T-helper 2 cell (primary cell): ENCODE results near the gene WASF1.
A peak's percentile ranks its signal among the peaks of the same experiment; 100 is the strongest.
"Not testable (repeated sequence)": the region's sequence is repeated elsewhere in the genome, so short reads cannot be mapped to it uniquely, and the experiment has no call there.

Experiments used
- DNase-seq, 5 experiments: peaks; one replicate each; pipeline versions ENCODE4 v3.0.0 to v3.0.0-alpha.2; 2012 to 2022

Gene WASF1

DNA sequence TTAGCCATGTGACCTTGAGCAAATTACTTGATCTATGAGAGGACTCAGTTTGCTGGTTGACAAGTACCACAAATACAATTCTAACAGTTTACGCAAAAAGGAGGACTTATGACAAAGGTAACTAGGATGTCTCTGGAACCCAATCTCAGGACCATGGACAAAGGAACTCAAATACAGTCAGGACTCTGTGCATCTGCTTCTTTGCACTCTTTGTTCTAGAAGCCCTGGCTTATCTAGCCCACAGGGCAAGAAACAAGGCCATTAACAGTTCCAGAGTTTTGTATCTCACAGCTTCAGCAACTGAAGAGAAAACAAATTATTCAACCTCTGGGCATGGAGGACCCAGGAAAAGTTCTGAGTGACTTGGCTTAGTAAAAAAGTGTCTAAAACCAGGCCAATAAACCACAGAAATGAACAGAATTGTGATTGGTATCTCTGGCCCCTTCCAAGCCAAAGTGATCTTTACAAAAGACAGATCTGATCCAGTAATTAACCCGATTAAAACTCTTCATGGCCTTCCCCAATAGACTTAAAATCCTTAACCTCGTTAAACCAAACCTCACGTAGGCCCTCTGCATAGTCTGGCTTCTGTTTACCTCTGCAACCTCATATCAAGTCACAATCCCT, 5.9 kb downstream of the WASF1 start:
- no peak for DNase-seq

DNA sequence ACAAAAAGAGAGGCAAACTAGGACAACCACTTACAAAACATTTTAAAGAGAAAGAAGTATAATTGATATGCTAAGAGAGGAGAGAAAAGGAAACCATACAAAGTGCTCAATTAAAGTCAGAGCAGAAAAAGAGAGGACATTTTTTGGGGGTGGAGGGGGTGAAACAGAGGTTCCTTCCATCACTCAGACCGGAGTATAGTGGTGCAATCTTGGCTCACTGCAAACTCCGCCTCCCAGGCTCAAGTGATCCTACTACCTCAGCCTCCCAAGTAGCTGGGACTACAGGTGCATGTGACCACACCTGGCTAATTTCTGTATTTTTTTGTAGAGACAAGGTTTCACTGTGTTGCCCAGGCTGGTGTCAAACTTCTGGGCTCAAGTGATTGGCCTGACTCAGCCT, 9.4 kb downstream of the WASF1 start:
- no peak for DNase-seq

DNA sequence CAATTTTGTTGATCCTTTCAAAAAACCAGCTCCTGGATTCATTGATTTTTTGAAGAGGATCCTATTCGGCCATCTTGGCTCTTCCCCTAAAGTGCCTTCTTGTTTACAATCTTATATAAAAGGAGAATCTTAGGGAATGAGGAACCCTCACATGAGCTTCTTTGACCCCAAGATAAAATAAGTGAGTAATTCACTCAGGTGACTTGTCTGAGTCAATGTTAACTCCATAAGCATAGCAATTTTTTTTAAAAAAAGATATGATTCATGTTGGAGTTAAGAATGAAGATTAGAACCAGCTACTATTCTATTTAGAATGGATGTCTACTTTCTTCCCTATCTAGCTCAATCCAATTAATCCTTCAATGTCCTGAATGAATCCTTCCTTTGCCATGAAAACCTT, 21.0 kb downstream of the WASF1 start:
- no peak for DNase-seq

DNA sequence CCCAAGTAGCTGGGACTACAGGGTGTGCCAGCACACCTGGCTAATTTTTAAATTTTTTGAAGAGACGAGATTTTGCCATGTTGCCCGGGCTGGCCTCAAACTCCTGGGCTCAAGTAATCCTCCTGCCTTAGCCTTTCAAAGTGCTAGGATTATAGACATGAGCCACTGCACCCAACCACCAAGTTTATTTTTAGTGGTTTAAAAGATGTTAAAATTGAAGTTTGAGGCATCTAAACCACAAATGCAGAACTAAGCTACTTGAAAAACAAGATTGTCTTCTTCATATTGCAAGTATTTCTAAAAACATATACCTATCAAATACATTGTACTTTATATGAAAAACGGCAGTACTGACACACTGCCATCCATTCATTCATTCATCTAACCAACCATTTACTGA, 31.6 kb downstream of the WASF1 start:
- DNase-seq: no peak

DNA sequence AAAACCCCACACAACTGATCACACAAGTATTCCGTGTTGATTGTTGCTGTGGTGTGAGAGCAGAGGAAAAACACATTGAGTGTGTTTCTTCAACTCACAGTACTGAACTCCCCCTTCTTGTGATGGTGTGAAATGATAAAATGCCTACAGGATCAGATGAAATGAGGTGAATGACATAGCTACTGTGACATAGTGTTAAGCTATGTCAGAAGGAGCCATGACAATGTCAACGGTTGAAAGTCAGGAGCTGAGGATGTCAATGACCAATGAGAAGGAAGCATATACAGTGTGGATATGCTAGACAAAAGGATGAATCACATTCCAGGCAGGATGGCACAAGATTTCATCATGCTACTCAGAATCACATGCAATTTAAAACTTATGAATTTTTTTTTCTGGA, 38.8 kb downstream of the WASF1 start:
- DNase-seq: no peak

DNA sequence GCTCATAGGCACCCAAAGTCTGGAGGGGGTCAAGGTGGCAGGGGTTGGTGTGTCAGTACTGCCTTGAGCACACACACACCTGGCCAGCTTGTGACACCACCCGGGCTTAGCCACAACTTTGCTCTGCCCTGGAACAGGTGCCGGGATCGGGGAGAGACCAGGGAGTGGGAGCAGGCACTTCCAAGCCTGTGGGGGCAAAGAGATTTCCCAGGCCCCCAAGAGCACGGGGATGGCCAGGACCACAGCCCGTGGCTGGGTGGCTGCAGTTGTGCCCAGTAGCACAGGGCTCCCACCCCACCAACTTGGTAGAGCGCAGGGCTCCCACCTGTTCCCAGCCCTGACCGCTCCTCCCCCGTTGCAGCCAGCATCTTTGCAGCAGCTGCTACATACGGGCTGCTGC, 40.4 kb downstream of the WASF1 start:
- DNase-seq: no peak

DNA sequence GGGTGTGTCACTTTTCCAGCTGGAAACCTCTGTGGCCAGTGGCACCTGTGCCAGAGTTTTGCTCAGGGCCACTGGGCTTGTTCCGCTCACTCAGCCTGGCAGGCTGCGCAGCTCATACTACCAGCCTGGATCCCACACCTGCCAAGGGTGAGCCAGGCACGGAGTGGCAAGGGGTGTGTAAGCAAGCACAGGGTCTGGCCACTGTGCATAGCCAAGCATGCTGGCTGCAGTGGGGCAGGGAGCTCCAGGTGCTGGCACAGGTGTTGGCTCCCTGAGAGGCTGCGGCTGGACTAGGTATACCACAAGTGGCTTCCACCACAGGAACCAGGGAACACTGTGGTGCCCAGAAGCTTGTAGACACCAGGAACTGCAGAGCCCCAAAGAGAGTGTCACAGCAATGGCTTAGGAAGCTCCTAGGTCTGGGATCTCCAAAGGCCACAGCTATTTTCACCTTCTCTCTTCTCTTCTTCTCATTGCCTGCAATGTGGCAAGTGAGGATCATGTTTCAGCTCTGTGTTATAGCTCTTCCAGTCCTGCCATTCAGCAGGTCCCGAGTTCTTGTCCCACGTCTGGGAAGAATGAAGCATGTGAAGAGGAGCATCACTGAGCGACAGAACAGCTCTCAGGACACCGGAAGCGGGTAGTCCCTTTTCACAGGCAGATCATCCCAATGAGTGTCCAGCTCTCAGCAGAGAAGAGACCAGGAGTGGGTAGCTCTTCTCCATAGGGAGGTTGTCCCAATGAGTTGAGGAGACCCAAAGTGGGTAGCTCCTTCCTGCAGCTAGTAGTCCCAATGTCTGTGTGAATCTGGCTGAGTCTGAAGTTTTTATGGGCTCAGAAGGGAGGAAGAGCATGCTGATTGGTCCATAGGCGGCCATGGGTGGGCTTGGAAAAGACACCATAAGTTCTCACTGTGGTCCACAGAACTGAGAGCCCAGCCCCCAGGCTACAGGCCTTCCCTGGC, 41.3 kb downstream of the WASF1 start:
- no peak for DNase-seq

DNA sequence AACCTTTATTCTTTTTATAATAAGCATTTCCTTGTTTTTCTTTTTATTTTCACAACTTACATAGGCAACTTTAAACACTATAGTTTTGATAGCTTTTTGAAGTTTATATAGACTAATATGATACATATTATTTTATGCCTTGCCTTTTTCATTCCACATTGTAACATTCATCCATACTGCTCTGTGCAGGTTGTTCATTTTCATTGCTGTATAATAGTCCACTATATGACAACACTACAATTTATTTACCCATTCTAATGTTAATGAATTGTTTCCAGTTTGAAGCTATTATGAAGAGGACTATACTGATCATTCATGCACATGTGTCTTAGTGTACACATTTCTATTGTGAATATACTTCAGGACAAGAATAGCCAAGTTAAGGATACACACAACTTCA, 49.1 kb downstream of the WASF1 start:
- no peak for DNase-seq

DNA sequence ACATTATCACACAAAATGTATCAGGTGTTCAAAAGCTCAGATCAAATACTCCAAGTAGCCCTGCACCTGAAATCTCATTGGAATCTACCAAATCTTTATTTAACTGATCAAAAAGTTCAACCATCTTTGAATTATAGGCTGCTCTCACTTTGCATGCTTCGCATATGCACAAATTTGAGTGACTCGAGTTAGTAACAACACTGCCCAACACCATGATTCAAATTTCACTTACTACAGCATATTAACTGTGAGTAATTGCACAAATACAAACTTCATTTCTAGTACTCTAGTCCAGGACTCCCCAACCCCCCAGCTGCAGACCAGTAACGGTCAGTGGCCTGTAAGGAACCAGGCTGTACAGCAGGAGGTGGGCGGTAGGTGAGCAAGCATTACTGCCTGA, 51.1 kb downstream of the WASF1 start:
- DNase-seq: no peak

DNA sequence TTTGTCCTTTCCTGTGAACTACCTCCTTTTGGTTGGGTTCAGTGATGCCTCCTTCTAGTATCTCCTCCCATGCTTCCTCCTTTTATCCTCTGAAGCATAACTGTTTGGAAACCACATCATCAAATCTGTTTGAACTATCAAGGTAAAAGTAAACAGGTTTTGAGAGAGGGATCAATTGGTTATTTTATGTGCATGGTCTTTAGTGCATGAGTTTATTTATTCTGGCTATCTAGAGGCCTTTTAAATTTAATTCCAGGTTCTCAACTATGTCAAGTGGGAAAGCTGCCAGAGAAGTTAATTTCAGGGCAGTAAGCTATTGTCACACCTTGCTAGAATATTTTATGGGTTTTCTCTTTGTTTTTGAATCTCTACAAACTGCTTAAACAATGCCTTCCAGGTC, 54.1 kb downstream of the WASF1 start:
- no peak for DNase-seq

DNA sequence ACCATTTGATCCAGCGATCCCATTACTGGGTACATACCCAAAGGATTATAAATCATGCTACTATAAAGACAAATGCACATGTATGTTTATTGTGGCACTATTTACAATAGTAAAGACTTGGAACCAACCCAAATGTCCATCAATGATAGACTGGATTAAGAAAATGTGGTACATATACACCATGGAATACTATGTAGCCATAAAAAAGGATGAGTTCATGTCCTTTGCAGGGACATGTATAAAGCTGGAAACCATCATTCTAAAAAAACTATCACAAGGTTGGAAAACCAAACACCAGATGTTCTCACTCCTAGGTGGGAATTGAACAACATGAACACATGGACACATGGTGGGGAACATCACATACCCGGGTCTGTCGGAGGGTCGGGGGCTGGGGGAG, 57.8 kb downstream of the WASF1 start:
- not testable (repeated sequence) for DNase-seq

DNA sequence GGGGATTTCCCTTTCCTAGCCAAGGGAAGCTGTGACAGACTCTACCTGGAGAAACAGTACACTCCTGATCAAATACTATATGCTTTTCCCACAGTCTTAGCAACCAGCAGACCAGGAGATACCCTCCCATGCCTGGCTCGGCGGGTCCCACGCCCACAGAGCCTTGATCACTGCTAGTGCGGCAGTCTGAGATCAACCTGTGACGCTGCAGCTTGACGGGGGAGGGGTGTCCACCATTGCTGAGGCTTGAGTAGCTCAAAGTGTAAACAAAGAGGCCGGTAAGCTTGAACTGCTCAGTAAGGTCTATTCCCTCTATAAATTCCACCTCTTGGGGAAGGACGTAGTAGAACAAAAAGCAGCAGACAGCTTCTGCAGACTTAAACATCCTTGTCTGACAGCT, 63.2 kb downstream of the WASF1 start:
- no peak for DNase-seq

DNA sequence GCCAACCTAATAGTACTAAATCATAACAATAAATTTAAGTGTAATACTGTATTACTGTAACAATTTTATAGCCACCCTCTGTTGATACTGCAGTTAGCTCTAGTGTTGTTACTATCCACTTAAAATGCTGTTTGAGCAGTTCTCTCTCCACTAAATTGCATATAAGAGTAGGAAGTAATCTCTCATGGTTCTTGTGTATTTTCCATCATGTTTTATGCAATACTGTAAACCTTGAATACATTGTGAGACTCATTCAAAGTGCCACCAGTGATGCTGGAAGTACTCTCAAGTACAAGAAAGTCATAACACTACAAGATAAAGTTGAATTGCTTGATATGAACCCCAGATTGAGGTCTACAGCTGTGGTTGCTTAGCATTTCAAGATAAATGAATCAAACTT, 65.5 kb downstream of the WASF1 start:
- peak in 1 of 5 experiments; percentile 21 for DNase-seq

DNA sequence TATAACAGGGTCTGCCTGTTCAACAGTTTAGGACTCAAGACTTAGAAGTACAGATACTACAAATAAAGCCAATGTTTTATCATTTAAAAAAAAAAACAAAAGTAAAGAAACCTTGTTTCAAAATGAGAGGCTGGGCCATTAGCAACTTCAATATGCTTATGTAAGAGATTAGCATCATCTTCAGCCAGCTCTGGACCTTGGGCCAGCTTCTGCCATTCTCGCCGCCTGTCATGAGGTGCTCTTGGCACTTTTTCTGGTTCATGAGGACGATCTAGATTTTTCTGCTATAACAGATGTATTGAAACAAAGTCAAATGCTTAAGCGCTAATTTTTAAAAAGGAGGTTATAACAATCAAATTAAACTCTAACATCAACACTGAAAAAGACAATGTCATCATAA, 74.2 kb downstream of the WASF1 start:
- DNase-seq: no peak

DNA sequence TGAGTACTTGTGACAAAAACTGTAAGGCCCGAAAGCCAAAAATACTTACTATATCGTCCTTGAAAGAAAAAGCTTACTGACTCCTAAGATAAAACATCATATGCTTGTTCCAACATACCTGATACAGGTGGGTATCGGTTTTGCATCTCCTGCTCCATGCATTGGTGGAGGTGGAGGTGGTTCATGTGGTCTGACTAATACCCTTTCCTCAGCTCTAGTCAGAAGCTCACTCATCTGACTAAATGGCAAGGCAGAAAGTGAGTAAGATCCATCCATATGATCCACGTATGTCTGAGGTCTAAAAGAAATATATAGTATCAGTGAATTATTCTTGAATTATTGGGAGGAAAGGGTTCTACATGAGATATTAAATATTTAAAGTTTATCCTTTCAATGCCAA, 76.2 kb downstream of the WASF1 start:
- DNase-seq: no peak

DNA sequence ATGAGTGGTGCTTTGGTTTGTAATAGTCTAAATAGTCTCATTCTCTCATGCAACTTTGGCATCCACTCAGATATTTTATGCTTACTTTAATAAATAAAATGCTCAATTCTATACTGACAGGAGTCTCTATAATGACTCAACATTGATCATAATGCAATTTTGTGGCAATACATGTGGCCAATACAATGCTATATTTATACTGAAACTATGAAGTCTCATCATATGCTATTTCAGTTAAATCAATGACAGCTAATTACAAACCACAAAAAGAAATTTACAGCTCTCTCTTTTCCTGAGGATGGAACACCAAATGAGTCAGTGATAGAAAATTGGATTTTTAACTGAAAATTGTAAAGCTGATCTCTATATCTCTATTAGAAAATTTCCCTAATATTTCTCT, 77.1 kb downstream of the WASF1 start:
- no peak for DNase-seq

DNA sequence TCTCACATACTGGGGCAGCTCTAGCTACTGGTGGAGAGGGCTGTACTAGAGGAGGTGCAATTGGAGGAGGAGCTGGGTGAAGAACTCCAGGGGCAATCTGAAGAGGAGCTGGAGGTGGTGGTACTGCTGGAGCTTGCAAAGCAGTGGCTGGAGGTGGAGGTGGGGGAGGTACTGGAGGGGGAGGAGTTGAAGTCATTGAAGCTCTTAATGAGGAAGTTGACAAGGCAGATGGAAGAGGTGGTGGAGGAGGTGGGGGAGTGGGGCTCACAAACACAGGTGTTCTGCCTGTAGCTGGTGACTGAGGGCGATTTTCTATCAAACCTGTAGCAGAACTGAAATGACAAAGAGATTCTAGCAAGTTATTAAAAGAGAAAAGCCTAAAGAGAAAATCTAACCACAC, 77.6 kb downstream of the WASF1 start:
- no peak for DNase-seq

DNA sequence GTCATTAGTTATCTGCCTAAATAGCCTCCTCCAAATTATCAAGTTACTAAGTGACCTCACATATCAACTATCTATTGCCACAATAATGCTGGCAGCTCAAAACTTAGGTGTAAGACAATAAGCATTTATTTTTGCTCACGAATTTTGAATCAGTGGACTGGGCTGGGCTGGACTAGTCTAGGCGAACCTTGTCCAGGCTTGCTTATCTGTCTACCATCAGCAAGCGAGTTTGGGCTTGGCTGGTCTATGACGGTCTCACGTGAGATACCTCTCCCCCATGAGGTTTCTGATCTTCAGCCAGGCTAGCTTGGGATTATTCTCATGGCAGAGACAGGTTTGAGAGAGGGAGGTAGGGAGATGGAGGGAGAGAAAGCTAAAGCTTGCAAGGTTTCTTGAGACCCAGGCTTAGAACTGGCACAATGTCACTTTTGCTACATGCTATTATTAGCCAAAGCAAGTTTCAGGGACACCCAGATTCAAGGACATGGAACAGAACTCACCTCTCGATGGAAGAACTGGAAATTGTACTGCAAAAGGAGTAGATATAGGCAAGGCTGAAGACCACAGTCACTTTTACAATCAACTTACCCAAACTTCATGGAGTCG, 80.9 kb downstream of the WASF1 start:
- no peak for DNase-seq

DNA sequence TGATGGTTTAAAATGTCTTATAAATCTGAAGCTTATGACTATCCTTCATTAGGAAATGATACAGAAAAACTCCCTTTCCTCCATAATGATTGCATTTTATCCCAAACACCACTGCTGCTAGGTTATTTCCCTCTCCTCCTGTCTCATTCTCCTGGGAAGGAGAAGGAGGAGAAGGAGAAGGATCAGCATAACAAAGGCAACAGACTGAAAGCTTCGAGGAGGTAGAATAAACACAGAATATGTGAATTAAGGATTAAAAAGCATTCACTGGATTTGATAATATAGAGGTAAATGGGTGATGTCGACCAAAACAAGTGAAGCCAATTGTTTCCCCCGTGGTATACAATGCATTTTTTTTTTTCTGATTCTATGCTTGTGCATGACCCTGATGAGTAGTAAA, 82.0 kb downstream of the WASF1 start:
- no peak for DNase-seq

DNA sequence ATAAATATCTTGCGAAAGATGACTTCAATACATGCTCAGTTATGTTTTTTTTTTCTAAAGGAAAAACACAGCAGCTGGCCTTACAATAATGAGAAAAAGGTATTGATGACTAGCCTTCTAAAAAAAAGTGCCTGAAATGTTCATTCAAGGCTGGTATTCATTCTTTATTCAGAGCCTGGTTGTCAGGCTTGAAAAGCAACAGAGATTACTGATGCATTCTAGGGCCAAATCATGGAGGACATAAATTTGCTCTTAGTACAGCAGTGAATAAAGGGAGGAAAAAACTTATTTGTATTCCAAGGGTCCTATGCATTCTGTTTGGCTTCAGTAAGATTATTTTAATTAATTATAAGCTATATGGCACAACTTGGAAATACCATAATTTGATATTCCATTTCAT, 83.5 kb downstream of the WASF1 start:
- no peak for DNase-seq

DNA sequence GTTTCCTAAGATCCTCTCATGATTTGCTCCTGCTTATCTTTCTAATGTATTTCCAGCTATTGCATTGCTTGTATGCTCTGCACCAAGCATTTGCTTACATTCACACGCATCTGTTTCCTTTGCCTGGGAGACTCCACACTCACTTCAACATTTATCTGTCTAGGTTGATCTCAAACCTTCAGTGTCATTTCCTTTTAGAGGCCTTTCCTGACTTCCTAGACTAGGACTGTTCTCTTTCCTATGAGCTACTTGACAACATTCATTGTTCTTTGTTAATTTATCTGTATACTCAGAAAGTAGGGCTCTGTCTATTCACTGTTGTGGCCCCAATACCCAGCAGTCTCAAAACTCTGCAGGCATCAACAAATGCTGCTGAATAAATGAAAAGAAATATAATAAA, 84.4 kb downstream of the WASF1 start:
- DNase-seq: no peak

DNA sequence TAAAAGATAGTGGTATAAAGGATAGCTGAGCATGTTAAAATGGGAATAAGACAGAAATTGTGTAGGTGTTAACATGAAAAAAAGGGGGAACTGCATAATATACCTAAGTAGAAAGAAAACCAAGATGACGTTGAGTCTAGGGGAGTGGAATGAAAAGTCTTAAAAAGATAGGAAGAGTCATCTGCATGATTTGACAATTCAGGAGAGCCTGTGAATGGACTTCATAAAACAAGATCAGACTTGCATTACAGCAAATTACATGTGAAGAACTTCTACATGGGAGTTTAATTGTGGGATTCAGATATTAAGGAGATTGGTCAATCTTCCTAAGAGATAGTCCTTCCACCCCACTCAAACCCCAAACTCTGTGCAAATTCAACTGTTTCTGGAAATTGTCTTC, 85.5 kb downstream of the WASF1 start:
- no peak for DNase-seq

DNA sequence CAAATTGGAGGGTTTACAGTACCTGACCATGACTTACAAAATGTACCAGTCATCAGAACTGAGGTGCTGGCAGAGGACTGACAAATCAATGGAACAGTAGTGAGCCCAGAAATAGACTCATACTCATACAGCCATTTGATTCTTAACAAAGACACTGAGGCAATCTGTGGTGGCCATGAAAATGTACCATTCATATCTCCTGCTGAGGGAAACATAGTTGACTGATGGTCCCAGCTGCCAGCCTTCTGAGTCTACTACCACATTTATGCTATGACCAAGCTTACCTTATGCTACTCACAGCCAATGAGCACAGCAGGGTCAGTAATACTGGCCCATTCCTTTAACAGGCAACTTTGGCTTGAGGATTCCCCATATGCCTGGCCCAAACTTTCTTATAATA, 88.6 kb downstream of the WASF1 start:
- no peak for DNase-seq

DNA sequence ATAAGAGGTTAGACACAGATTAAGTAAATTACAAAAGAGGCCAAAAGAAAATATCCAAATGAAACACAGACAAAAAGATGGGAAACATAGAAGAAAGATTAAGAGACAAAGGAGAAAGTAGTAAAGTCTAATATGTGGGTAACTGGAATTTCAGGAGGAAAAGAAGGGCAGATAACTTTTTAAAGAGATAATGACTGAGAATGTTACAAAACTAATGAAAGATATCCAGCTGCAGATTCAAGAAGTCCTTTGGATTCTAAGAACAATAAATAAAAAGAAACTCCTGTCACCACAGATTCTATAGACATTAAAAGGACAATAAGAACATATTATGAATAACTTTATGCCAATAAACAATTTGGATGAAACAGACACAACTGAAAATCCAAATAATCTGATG, 90.1 kb downstream of the WASF1 start:
- no peak for DNase-seq
